ENCODE results near the gene KLRF1.

DNA sequence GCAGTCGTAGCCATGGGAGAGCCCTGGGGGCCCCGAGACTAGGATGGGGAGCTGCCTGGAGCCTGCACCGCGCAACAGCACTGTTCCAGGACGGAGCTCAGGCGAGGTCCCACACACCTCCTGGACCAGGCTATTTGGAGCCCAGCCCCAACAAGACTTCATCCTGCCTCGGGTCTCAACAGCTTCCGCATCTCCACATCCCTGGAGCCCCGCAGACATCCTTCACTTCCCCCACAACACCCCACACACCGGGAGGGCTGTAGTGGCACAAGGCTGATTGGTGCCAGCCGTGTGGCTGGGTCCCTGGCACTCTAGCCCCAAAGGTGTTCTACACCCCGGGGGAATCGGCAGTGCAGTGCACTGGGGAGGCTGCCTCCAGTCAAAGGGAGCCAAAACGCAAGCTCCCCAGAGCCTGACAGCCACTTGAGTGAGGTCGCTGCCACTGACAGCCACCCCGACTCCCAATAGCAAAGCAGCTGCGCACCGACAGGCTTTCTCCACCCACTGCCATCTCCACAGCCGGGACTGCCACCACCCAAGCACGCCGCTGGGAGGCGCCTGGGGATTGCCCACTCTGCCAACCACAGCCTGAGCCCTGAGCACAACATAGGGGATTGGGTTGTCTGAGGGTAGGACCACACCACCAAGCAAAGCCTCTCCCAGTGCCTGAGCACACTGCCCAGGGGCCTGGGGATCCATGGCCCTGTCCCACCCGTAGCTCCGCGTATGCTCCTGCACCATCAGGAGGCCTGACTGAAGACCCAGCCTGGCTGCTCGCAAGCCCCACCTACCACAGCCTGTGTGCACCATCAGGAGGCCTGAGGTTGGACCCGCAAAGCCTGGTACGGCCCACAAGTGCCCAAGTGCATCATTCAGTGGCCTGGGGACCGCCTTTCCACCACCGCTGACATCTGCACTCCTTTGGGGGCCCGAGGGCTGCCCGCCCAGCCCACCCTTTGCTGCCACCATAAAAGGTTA is 13.2 kb upstream of the KLRF1 start:
- TF ChIP-seq, protein P1, sequence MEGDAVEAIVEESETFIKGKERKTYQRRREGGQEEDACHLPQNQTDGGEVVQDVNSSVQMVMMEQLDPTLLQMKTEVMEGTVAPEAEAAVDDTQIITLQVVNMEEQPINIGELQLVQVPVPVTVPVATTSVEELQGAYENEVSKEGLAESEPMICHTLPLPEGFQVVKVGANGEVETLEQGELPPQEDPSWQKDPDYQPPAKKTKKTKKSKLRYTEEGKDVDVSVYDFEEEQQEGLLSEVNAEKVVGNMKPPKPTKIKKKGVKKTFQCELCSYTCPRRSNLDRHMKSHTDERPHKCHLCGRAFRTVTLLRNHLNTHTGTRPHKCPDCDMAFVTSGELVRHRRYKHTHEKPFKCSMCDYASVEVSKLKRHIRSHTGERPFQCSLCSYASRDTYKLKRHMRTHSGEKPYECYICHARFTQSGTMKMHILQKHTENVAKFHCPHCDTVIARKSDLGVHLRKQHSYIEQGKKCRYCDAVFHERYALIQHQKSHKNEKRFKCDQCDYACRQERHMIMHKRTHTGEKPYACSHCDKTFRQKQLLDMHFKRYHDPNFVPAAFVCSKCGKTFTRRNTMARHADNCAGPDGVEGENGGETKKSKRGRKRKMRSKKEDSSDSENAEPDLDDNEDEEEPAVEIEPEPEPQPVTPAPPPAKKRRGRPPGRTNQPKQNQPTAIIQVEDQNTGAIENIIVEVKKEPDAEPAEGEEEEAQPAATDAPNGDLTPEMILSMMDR (IDR thresholded peaks at IDR 0.05; ENCODE audit: insufficient read depth, low read length) = peak; percentile 87
- TF ChIP-seq, protein P2, sequence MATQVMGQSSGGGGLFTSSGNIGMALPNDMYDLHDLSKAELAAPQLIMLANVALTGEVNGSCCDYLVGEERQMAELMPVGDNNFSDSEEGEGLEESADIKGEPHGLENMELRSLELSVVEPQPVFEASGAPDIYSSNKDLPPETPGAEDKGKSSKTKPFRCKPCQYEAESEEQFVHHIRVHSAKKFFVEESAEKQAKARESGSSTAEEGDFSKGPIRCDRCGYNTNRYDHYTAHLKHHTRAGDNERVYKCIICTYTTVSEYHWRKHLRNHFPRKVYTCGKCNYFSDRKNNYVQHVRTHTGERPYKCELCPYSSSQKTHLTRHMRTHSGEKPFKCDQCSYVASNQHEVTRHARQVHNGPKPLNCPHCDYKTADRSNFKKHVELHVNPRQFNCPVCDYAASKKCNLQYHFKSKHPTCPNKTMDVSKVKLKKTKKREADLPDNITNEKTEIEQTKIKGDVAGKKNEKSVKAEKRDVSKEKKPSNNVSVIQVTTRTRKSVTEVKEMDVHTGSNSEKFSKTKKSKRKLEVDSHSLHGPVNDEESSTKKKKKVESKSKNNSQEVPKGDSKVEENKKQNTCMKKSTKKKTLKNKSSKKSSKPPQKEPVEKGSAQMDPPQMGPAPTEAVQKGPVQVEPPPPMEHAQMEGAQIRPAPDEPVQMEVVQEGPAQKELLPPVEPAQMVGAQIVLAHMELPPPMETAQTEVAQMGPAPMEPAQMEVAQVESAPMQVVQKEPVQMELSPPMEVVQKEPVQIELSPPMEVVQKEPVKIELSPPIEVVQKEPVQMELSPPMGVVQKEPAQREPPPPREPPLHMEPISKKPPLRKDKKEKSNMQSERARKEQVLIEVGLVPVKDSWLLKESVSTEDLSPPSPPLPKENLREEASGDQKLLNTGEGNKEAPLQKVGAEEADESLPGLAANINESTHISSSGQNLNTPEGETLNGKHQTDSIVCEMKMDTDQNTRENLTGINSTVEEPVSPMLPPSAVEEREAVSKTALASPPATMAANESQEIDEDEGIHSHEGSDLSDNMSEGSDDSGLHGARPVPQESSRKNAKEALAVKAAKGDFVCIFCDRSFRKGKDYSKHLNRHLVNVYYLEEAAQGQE (IDR thresholded peaks at IDR 0.05; ENCODE audit: insufficient replicate concordance, low read depth) = no peak
